Measurements from ENCODE around the gene AKT3. TPM values are rescaled to one million over a fixed set of nuclear protein-coding genes. Genes with fewer than 3 reads are reported as not detected.

The AKT3 gene
- polyA plus RNA-seq, 3 donors = 0.81 to 1.7 (median 1.4) TPM

GRCh38 chr1:243489681-243490546, 360.1 kb downstream of the AKT3 start:
- H3K27ac Mint-ChIP-seq = peak overlapping the region in 2 of 7 donors; percentile 40 to 64
- Histone ChIP-seq H3K4me3 (replicated peaks in 1 of 3; ENCODE audit: low read depth in 2 of 3, low read length in 3 of 3) (no peak overlapping the region), H3K4me1 (ENCODE audit: control insufficient read depth in 1 of 2, insufficient read depth in 2 of 2, low read length in 2 of 2) (peaks cover 7 to 13% of the 10 kb centered on the region in 2 donors), H3K4me2 (replicated peaks; ENCODE audit: extremely low read depth, low read length, poor library complexity, severe bottlenecking) (no peak overlapping the region), H2AFZ (ENCODE audit: insufficient read depth, low read depth, low read length, poor library complexity, severe bottlenecking) (no peak overlapping the region), H3K9ac (ENCODE audit: insufficient read depth, low read length, poor library complexity, severe bottlenecking) (no peak overlapping the region), H3K9me3 (replicated peaks in 1 of 2; ENCODE audit: control insufficient read depth in 1 of 2, insufficient read depth in 1 of 2, low read length in 2 of 2) (no peaks in the 10 kb centered on the region), H3K79me2 (ENCODE audit: insufficient read depth, low read length) (no peaks in the 10 kb centered on the region), H3K27ac (ENCODE audit: low read depth in 1 of 2, low read length in 2 of 2) (no peak overlapping the region), H4K20me1 (ENCODE audit: insufficient read depth, low read length) (no peaks in the 10 kb centered on the region), H3K27me3 (ENCODE audit: control insufficient read depth in 2 of 2, insufficient read depth in 2 of 2, low read length in 2 of 2) (no peaks in the 10 kb centered on the region), H3K36me3 (replicated peaks in 1 of 2; ENCODE audit: control insufficient read depth in 1 of 2, insufficient read depth in 2 of 2, low read length in 2 of 2) (peaks cover 12 to 20% of the 10 kb centered on the region in 2 donors)
- peaks cover 12% of the 10 kb centered on the region for H3K4me1 Mint-ChIP-seq
- intact Hi-C loops (cut with micrococcal nuclease) = loop anchor here in 1 of 2 donors (10.0 kb wide), 1 partner anchor 135 kb away; no protein-coding TSS in a partner anchor
- peaks cover 0 to 6% (median 0%) of the 10 kb centered on the region in 7 donors for H3K9me3 Mint-ChIP-seq
- over 99% methylated on average over 15 of the region's 21 CpGs for WGBS (ENCODE audit: insufficient coverage)
- H3K27me3 Mint-ChIP-seq (ENCODE audit: low read depth in 3 of 3) = no peaks in the 10 kb centered on the region
- H3K4me3 Mint-ChIP-seq = no peak overlapping the region
- no peak for TF ChIP-seq CTCF (IDR thresholded peaks at IDR 0.05)
- peaks cover 19 to 42% of the 10 kb centered on the region in 2 donors for H3K36me3 Mint-ChIP-seq
- no peak for DNase-seq

- H3K27me3 Mint-ChIP-seq (ENCODE audit: low read depth in 3 of 3) = peaks cover 0 to 3% (median 0%) of the 10 kb centered on the region in 3 donors
- peaks cover 21 to 45% of the 10 kb centered on the region in 2 donors for H3K36me3 Mint-ChIP-seq
Measured at GRCh38 chr1:243489158-243489527, 360.9 kb downstream of the AKT3 start.

More at GRCh38 chr1:243489158-243489527, 360.9 kb downstream of the AKT3 start:
- Mint-ChIP-seq H3K4me1 (peaks cover 5% of the 10 kb centered on the region), H3K9me3 (peaks cover 0 to 6% (median 0%) of the 10 kb centered on the region in 7 donors), H3K4me3 (no peak overlapping the region), H3K27ac (peak overlapping the region in 2 of 7 donors; percentile 14 to 84)
- Histone ChIP-seq H3K9me3 (replicated peaks in 1 of 2; ENCODE audit: control insufficient read depth in 1 of 2, insufficient read depth in 1 of 2, low read length in 2 of 2) (no peaks in the 10 kb centered on the region), H3K4me3 (replicated peaks in 1 of 3; ENCODE audit: low read depth in 2 of 3, low read length in 3 of 3) (no peak overlapping the region), H3K4me2 (replicated peaks; ENCODE audit: extremely low read depth, low read length, poor library complexity, severe bottlenecking) (no peak overlapping the region), H3K79me2 (ENCODE audit: insufficient read depth, low read length) (no peaks in the 10 kb centered on the region), H3K27ac (ENCODE audit: low read depth in 1 of 2, low read length in 2 of 2) (no peak overlapping the region), H3K9ac (ENCODE audit: insufficient read depth, low read length, poor library complexity, severe bottlenecking) (no peak overlapping the region), H3K4me1 (ENCODE audit: control insufficient read depth in 1 of 2, insufficient read depth in 2 of 2, low read length in 2 of 2) (peaks cover under 1 to 5% of the 10 kb centered on the region in 2 donors), H3K27me3 (ENCODE audit: control insufficient read depth in 2 of 2, insufficient read depth in 2 of 2, low read length in 2 of 2) (no peaks in the 10 kb centered on the region), H4K20me1 (ENCODE audit: insufficient read depth, low read length) (no peaks in the 10 kb centered on the region), H3K36me3 (replicated peaks in 1 of 2; ENCODE audit: control insufficient read depth in 1 of 2, insufficient read depth in 2 of 2, low read length in 2 of 2) (peaks cover 12 to 20% of the 10 kb centered on the region in 2 donors), H2AFZ (ENCODE audit: insufficient read depth, low read depth, low read length, poor library complexity, severe bottlenecking) (no peak overlapping the region)
- intact Hi-C loops (cut with micrococcal nuclease) = no loop called here
- no peak for DNase-seq
- no peak for TF ChIP-seq CTCF (IDR thresholded peaks at IDR 0.05)
- 99% methylated on average over 14 of the region's 24 CpGs for WGBS (ENCODE audit: insufficient coverage)

All from CD14-positive monocyte (primary cell).